ENCODE data around the gene P3H1. TPM values are rescaled to one million over a fixed set of nuclear protein-coding genes. Genes with fewer than 3 reads are reported as not detected.
A peak's percentile ranks its signal among the peaks of the same experiment; 100 is the strongest.

P3H1 gene
- total RNA-seq, 2 experiments from 2014 or later = 26.4 to 28.6 TPM

GRCh38 chr1:42767510-42768000 is 727 bp upstream of the P3H1 start:
- intact Hi-C loops (cut with micrococcal nuclease) = loop anchor here (1.0 to 5.0 kb wide), 8 partner anchors 50 to 591 kb away; partner anchors contain the start of genes CDC20, CFAP57, EBNA1BP2 and ERMAP
- no peak for DNase-seq
- CTCF ChIA-PET = interaction anchor here (0.6 to 4.3 kb wide), 5 partner anchors 10 to 436 kb away, joined by 3 to 23 read pairs (median 7); no protein-coding TSS in a partner anchor
- Mint-ChIP-seq H3K4me3 (no peak overlapping the region), H3K4me1 (ENCODE audit: low read depth) (peaks cover 37% of the 10 kb centered on the region), H3K36me3 (ENCODE audit: low read depth) (peaks cover 12% of the 10 kb centered on the region), H3K27ac (peak overlapping the region; percentile 70), H3K27me3 (ENCODE audit: low read depth) (no peaks in the 10 kb centered on the region), H3K9me3 (no peaks in the 10 kb centered on the region)

DNA sequence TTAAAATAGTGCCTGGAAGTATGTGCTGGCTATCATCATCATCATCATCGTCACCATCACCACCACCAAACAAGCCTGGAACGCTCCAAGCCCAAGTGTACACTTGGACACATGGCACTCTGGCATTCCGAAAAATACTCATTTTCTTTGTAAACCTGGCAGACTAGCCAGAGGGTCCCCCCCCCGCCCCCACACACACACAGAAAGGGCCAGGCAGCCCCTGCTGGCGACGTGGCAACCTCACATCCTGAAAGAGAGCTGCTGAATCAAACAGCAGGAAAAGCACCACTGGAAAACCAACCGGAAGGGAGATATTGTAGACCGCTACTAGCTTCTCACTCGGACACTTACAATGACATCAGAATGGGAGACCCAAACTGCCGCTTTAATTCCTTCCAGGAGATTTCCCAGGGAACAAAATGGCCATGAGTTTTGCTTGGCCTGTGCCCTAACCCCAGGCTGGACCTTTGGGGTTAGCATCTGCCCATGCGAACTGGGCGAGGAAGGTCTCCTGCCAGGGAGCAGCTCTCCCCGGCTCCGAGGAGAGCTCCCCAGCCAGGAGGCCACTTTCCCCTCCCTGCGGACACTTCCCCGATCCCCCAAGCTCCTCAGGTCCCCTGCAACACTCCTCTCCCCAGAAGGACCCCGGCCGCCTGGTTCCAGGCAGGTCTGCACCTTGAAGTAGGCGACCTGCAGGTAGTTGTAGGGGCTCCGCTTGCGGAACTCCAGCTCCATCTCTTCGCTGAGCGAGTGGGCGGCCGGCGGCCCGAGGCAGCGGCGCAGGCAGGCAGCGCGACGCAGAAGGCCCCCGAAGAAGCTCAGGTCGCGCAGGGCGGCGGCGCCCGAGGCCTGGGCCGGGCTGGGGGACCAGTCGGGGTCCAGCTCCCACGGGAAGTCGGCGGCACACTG is 742 bp downstream of the P3H1 start:
- CTCF ChIA-PET = interaction anchor here (0.7 to 4.3 kb wide), 13 partner anchors 8 to 833 kb away, joined by 3 to 23 read pairs (median 4); partner anchors contain the start of genes ERMAP, PPIH and ZNF691
- Mint-ChIP-seq H3K4me3 (no peak overlapping the region), H3K27me3 (ENCODE audit: low read depth) (no peaks in the 10 kb centered on the region), H3K27ac (peak overlapping the region; percentile 73), H3K4me1 (ENCODE audit: low read depth) (peaks cover 34% of the 10 kb centered on the region), H3K9me3 (no peaks in the 10 kb centered on the region), H3K36me3 (ENCODE audit: low read depth) (peaks cover 16% of the 10 kb centered on the region)
- intact Hi-C loops (cut with micrococcal nuclease) = loop anchor here (2.0 to 5.0 kb wide), 5 partner anchors 107 to 593 kb away; partner anchors contain the start of genes CDC20, CFAP57, EBNA1BP2 and PPCS
- peak; percentile 46 for DNase-seq

GRCh38 chr1:42765269-42765668 is 1.6 kb downstream of the P3H1 start:
- Mint-ChIP-seq H3K27me3 (ENCODE audit: low read depth) (no peaks in the 10 kb centered on the region), H3K36me3 (ENCODE audit: low read depth) (peaks cover 14% of the 10 kb centered on the region), H3K27ac (no peak overlapping the region), H3K4me3 (no peak overlapping the region), H3K4me1 (ENCODE audit: low read depth) (peaks cover 29% of the 10 kb centered on the region), H3K9me3 (no peaks in the 10 kb centered on the region)
- CTCF ChIA-PET = interaction anchor here (0.8 to 4.3 kb wide), 4 partner anchors 12 to 81 kb away, joined by 3 to 23 read pairs (median 4); partner anchors contain the start of gene ZNF691
- no peak for DNase-seq
- intact Hi-C loops (cut with micrococcal nuclease) = loop anchor here (5.0 kb wide), 1 partner anchor 407 kb away; the partner anchor contains the start of genes CFAP57 and EBNA1BP2

GRCh38 chr1:42762269-42762668 is 4.6 kb downstream of the P3H1 start:
- Mint-ChIP-seq H3K4me1 (ENCODE audit: low read depth) (peaks cover 8% of the 10 kb centered on the region), H3K36me3 (ENCODE audit: low read depth) (peaks cover 8% of the 10 kb centered on the region), H3K27ac (no peak overlapping the region), H3K4me3 (no peak overlapping the region), H3K9me3 (no peaks in the 10 kb centered on the region), H3K27me3 (ENCODE audit: low read depth) (no peaks in the 10 kb centered on the region)
- no peak for DNase-seq
- intact Hi-C loops (cut with micrococcal nuclease) = no loop called here
- CTCF ChIA-PET = interaction anchor here (0.5 to 1.0 kb wide), 3 partner anchors 16 to 269 kb away, joined by 3 read pairs; no protein-coding TSS in a partner anchor

- Mint-ChIP-seq H3K36me3 (ENCODE audit: low read depth) (peaks cover 10% of the 10 kb centered on the region), H3K27ac (no peak overlapping the region), H3K4me3 (no peak overlapping the region), H3K27me3 (ENCODE audit: low read depth) (no peaks in the 10 kb centered on the region), H3K9me3 (no peaks in the 10 kb centered on the region), H3K4me1 (ENCODE audit: low read depth) (peaks cover 8% of the 10 kb centered on the region)
- CTCF ChIA-PET = no interaction called here
- DNase-seq = no peak
- intact Hi-C loops (cut with micrococcal nuclease) = no loop called here
Measured at GRCh38 chr1:42761567-42761966, 5.3 kb downstream of the P3H1 start.

GRCh38 chr1:42759114-42759513 is 7.7 kb downstream of the P3H1 start:
- CTCF ChIA-PET = interaction anchor here (0.6 to 3.0 kb wide), 2 partner anchors 9 to 97 kb away, joined by 3 to 15 read pairs; partner anchors contain the start of genes C1orf50 and P3H1
- Mint-ChIP-seq H3K27me3 (ENCODE audit: low read depth) (no peaks in the 10 kb centered on the region), H3K27ac (no peak overlapping the region), H3K9me3 (no peaks in the 10 kb centered on the region), H3K36me3 (ENCODE audit: low read depth) (peaks cover 24% of the 10 kb centered on the region), H3K4me3 (no peak overlapping the region), H3K4me1 (ENCODE audit: low read depth) (peaks cover 8% of the 10 kb centered on the region)
- intact Hi-C loops (cut with micrococcal nuclease) = no loop called here
- no peak for DNase-seq

DNA sequence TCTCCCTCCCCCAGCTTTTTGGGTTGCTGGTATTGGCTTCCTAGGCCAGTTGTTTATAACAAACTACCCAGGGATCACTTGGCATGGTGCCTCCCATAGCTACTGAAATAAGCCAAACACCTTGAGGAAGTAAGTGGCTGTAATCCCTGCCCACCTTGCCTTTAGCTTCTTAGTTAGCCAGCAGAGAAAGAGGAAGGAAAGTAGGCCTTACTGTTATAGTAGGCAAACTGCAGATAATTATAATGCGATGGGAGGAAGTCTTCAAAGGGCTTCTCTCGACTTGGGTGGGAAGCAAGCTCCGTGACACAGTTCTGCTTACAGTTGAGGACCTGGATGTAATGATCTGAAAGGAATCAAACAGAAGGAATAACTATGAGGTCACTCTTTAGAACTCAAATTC is 8.2 kb downstream of the P3H1 start:
- H3K27ac Mint-ChIP-seq = no peak overlapping the region
- H3K36me3 Mint-ChIP-seq (ENCODE audit: low read depth) = peaks cover 28% of the 10 kb centered on the region

GRCh38 chr1:42757892-42758275 is 8.9 kb downstream of the P3H1 start:
- CTCF ChIA-PET = interaction anchor here (1.5 to 3.0 kb wide), 2 partner anchors 10 kb away, joined by 3 to 15 read pairs; partner anchors contain the start of genes C1orf50 and P3H1
- Mint-ChIP-seq H3K4me3 (no peak overlapping the region), H3K36me3 (ENCODE audit: low read depth) (peaks cover 31% of the 10 kb centered on the region), H3K4me1 (ENCODE audit: low read depth) (peaks cover 4% of the 10 kb centered on the region), H3K27ac (no peak overlapping the region), H3K27me3 (ENCODE audit: low read depth) (no peaks in the 10 kb centered on the region), H3K9me3 (no peaks in the 10 kb centered on the region)
- intact Hi-C loops (cut with micrococcal nuclease) = no loop called here
- DNase-seq = no peak

More for the DNA sequence above, 8.2 kb downstream of the P3H1 start:
- Mint-ChIP-seq H3K4me3 (no peak overlapping the region), H3K4me1 (ENCODE audit: low read depth) (peaks cover 5% of the 10 kb centered on the region), H3K27me3 (ENCODE audit: low read depth) (no peaks in the 10 kb centered on the region), H3K9me3 (no peaks in the 10 kb centered on the region)
- intact Hi-C loops (cut with micrococcal nuclease) = no loop called here
- CTCF ChIA-PET = interaction anchor here (3.0 kb wide), 1 partner anchor 9 kb away, joined by 15 read pairs; the partner anchor contains the start of genes C1orf50 and P3H1
- no peak for DNase-seq

GRCh38 chr1:42756956-42757891 is 9.6 kb downstream of the P3H1 start:
- intact Hi-C loops (cut with micrococcal nuclease) = no loop called here
- no peak overlapping the region for H3K4me3 Mint-ChIP-seq
- no peaks in the 10 kb centered on the region for H3K27me3 Mint-ChIP-seq (ENCODE audit: low read depth)
- H3K27ac Mint-ChIP-seq = no peak overlapping the region
- CTCF ChIA-PET = interaction anchor here (1.5 to 3.0 kb wide), 2 partner anchors 10 to 11 kb away, joined by 3 to 15 read pairs; partner anchors contain the start of genes C1orf50 and P3H1
- H3K4me1 Mint-ChIP-seq (ENCODE audit: low read depth) = no peaks in the 10 kb centered on the region
- H3K9me3 Mint-ChIP-seq = no peaks in the 10 kb centered on the region
- H3K36me3 Mint-ChIP-seq (ENCODE audit: low read depth) = peaks cover 34% of the 10 kb centered on the region
- DNase-seq = no peak

- no peak overlapping the region for H3K27ac Mint-ChIP-seq
Measured at GRCh38 chr1:42753070-42753469, 13.8 kb downstream of the P3H1 start.

GRCh38 chr1:42752284-42752683 is 14.5 kb downstream of the P3H1 start:
- intact Hi-C loops (cut with micrococcal nuclease) = no loop called here
- no peak overlapping the region for H3K27ac Mint-ChIP-seq
- DNase-seq = no peak
- no peak overlapping the region for H3K4me3 Mint-ChIP-seq
- H3K36me3 Mint-ChIP-seq (ENCODE audit: low read depth) = peaks cover 45% of the 10 kb centered on the region
- no peaks in the 10 kb centered on the region for H3K27me3 Mint-ChIP-seq (ENCODE audit: low read depth)
- CTCF ChIA-PET = interaction anchor here (0.6 to 0.9 kb wide), 2 partner anchors 12 to 19 kb away, joined by 4 to 5 read pairs; no protein-coding TSS in a partner anchor
- no peaks in the 10 kb centered on the region for H3K4me1 Mint-ChIP-seq (ENCODE audit: low read depth)
- H3K9me3 Mint-ChIP-seq = no peaks in the 10 kb centered on the region

More at GRCh38 chr1:42753070-42753469, 13.8 kb downstream of the P3H1 start:
- DNase-seq = no peak
- Mint-ChIP-seq H3K4me3 (no peak overlapping the region), H3K4me1 (ENCODE audit: low read depth) (no peaks in the 10 kb centered on the region), H3K9me3 (no peaks in the 10 kb centered on the region), H3K36me3 (ENCODE audit: low read depth) (peaks cover 50% of the 10 kb centered on the region), H3K27me3 (ENCODE audit: low read depth) (no peaks in the 10 kb centered on the region)
- intact Hi-C loops (cut with micrococcal nuclease) = no loop called here
- CTCF ChIA-PET = interaction anchor here (0.9 kb wide), 1 partner anchor 11 kb away, joined by 4 read pairs; no protein-coding TSS in a partner anchor
